ENCODE measurements around the gene SHQ1. TPM values are rescaled to one million over a fixed set of nuclear protein-coding genes. Genes with fewer than 3 reads are reported as not detected.

Gene SHQ1
- total RNA-seq, 2 experiments from 2014 or later = 9.4 to 13.1 TPM

DNA sequence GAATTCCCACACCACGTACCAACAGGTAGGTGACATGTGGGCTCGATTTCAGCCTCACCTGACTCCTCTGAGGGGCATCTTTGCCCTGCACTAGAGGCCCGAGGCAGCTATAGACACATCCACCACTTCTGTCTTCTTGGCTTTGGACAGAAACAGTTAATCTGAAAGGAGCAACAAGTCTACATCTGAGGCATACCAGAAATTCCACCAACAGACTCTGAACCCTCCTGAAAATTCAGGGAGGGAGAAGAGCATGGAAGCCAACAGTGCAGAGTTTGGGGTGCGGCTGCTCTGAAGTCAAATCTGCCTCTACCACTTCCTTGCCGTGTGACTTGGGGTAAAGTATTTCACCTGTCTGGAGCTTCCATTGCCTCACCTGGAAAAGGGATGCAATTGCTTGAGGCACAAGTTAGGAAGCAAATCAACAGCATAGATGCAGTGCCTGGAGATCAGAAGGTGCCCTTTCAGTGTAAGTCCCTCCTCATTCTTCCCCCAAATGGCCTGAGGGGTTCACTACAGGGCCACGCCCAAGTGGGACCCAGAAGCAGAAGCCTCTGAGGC is 119.8 kb downstream of the SHQ1 start:
- Histone ChIP-seq H3K27me3 (ENCODE audit: control insufficient read depth in 1 of 2, insufficient read depth in 2 of 2, low read length in 2 of 2) (no peaks in the 10 kb centered on the region), H3K9me3 (ENCODE audit: control insufficient read depth in 1 of 2, insufficient read depth in 1 of 2, low read length in 2 of 2) (peaks cover 6 to 12% of the 10 kb centered on the region in 2 experiments), H3K27ac (ENCODE audit: low read depth in 1 of 2, low read length in 2 of 2) (no peak overlapping the region), H3K36me3 (ENCODE audit: insufficient read depth, low read length) (no peaks in the 10 kb centered on the region), H3K4me3 (ENCODE audit: low read length) (no peak overlapping the region), H3K4me1 (ENCODE audit: insufficient read depth, low read length) (no peaks in the 10 kb centered on the region)
- intact Hi-C loops (cut with DNase I, micrococcal nuclease) = loop anchor here in 1 of 2 experiments (5.0 kb wide), 1 partner anchor 41 kb away; no protein-coding TSS in a partner anchor
- no peaks in the 10 kb centered on the region for H3K36me3 Mint-ChIP-seq (ENCODE audit: low read depth)
- H3K4me1 Mint-ChIP-seq (ENCODE audit: low read depth) = no peaks in the 10 kb centered on the region
- ATAC-seq (ENCODE audit: poor library complexity) (no peak), DNase-seq (no peak)
- POLR2A ChIA-PET = no interaction called here
- H3K27ac Mint-ChIP-seq = no peak overlapping the region
- no peak overlapping the region for H3K4me3 Mint-ChIP-seq
- CTCF ChIA-PET = no interaction called here
- TF ChIP-seq, protein P1, sequence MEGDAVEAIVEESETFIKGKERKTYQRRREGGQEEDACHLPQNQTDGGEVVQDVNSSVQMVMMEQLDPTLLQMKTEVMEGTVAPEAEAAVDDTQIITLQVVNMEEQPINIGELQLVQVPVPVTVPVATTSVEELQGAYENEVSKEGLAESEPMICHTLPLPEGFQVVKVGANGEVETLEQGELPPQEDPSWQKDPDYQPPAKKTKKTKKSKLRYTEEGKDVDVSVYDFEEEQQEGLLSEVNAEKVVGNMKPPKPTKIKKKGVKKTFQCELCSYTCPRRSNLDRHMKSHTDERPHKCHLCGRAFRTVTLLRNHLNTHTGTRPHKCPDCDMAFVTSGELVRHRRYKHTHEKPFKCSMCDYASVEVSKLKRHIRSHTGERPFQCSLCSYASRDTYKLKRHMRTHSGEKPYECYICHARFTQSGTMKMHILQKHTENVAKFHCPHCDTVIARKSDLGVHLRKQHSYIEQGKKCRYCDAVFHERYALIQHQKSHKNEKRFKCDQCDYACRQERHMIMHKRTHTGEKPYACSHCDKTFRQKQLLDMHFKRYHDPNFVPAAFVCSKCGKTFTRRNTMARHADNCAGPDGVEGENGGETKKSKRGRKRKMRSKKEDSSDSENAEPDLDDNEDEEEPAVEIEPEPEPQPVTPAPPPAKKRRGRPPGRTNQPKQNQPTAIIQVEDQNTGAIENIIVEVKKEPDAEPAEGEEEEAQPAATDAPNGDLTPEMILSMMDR (IDR thresholded peaks at IDR 0.05) = no peak
- no peaks in the 10 kb centered on the region for H3K27me3 Mint-ChIP-seq
- H3K9me3 Mint-ChIP-seq = no peaks in the 10 kb centered on the region

DNA sequence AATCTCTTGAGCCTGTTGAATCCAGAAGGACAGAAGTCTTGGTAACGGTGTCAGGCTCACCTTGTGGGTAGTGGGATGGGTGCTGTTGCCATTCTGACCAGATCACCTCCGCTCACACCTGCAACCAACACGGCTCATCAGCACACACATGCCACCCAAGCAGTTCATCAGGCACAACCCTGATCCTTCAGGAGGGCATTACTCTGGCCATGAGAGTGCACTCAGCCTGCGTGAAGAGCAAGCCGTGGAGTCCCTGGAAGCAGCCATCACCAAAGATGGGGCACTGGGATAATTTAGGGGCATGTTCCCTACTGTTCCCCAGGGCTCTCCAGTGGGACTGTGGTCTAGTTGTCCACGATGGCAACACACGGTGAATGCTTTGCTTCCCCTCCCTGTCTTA is 120.5 kb downstream of the SHQ1 start:
- Mint-ChIP-seq H3K27me3 (no peaks in the 10 kb centered on the region), H3K4me1 (ENCODE audit: low read depth) (no peaks in the 10 kb centered on the region), H3K9me3 (no peaks in the 10 kb centered on the region), H3K4me3 (no peak overlapping the region), H3K27ac (no peak overlapping the region), H3K36me3 (ENCODE audit: low read depth) (no peaks in the 10 kb centered on the region)
- intact Hi-C loops (cut with DNase I, micrococcal nuclease) = loop anchor here in 1 of 2 experiments (5.0 kb wide), 1 partner anchor 40 kb away; no protein-coding TSS in a partner anchor
- Histone ChIP-seq H3K4me3 (ENCODE audit: low read length) (no peak overlapping the region), H3K36me3 (ENCODE audit: insufficient read depth, low read length) (no peaks in the 10 kb centered on the region), H3K4me1 (ENCODE audit: insufficient read depth, low read length) (no peaks in the 10 kb centered on the region), H3K9me3 (ENCODE audit: control insufficient read depth in 1 of 2, insufficient read depth in 1 of 2, low read length in 2 of 2) (peaks cover under 1 to 8% of the 10 kb centered on the region in 2 experiments), H3K27me3 (ENCODE audit: control insufficient read depth in 1 of 2, insufficient read depth in 2 of 2, low read length in 2 of 2) (no peaks in the 10 kb centered on the region), H3K27ac (ENCODE audit: low read depth in 1 of 2, low read length in 2 of 2) (no peak overlapping the region)
- ChIA-PET POLR2A (no interaction called here), CTCF (no interaction called here)
- TF ChIP-seq, protein P1 (IDR thresholded peaks at IDR 0.05) = no peak
- DNase-seq (no peak), ATAC-seq (ENCODE audit: poor library complexity) (no peak)

DNA sequence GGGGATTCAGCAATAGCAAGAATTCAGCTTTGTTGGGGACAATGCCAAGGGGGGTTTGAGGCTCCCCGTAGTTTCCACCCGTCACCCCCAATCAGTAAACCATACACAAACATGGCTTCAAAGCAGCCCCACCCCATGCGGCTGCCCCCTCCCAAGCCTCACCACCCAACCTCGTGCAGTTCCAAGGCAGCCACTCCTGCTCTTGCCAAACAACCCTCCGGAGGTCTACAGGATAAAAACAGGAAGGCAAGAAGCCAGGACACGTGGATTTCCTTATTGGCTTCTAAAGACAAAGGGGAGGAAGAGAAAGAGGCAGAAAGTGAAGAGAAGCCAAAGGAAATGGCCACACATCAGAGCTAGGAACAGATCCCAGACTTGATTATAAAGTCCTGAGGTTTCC is 121.1 kb downstream of the SHQ1 start:
- Mint-ChIP-seq H3K4me1 (ENCODE audit: low read depth) (no peaks in the 10 kb centered on the region), H3K9me3 (no peaks in the 10 kb centered on the region), H3K36me3 (ENCODE audit: low read depth) (no peaks in the 10 kb centered on the region), H3K4me3 (no peak overlapping the region), H3K27ac (no peak overlapping the region), H3K27me3 (no peaks in the 10 kb centered on the region)
- POLR2A ChIA-PET = no interaction called here
- Histone ChIP-seq H3K4me1 (ENCODE audit: insufficient read depth, low read length) (no peaks in the 10 kb centered on the region), H3K27me3 (ENCODE audit: control insufficient read depth in 1 of 2, insufficient read depth in 2 of 2, low read length in 2 of 2) (no peaks in the 10 kb centered on the region), H3K9me3 (ENCODE audit: control insufficient read depth in 1 of 2, insufficient read depth in 1 of 2, low read length in 2 of 2) (peaks cover 0 to 5% of the 10 kb centered on the region in 2 experiments), H3K36me3 (ENCODE audit: insufficient read depth, low read length) (no peaks in the 10 kb centered on the region), H3K4me3 (ENCODE audit: low read length) (no peak overlapping the region), H3K27ac (ENCODE audit: low read depth in 1 of 2, low read length in 2 of 2) (no peak overlapping the region)
- CTCF ChIA-PET = no interaction called here
- intact Hi-C loops (cut with DNase I, micrococcal nuclease) = loop anchor here in 1 of 2 experiments (5.0 kb wide), 1 partner anchor 40 kb away; no protein-coding TSS in a partner anchor
- TF ChIP-seq, protein P1 (IDR thresholded peaks at IDR 0.05) = no peak
- ATAC-seq (ENCODE audit: poor library complexity) (no peak), DNase-seq (no peak)
